ENCODE data around the gene TPI1.

DNA sequence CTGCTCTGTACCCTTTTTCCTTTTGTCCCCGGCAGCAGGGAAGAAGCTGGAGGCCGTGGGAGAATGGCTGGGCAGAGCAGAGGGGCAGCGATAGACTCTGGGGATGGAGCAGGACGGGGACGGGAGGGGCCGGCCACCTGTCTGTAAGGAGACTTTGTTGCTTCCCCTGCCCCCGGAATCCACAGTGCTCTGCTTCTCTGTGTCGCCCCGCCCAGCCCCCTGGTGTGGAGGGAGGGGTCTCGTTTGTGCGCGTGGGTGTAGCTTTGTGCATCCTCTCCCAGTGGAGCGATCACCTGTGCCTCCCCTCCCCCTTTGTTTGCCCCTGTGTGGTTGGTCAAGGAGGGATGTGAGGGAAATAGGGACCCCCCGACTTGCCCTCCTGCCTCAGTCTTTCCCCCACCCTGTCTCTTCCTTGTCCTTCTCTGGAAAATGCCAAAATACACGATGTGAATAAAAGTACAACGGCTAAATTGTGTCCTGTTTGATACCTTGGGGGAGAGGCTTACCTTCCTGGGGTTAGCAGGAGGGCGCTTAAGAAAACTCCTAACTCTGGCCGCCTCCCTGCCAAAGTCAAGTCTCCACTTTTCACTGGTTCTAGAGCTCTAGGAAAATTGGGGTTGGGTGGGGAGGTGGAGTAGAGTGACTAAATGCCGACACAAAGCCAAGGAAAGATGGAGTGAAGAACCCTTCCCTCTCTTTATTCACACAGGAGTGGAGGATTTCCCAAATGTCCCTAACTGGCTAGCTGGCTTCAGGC, 990 bp upstream of the TPI1 start:
- no peak for TF ChIP-seq EZH2phosphoT487 (IDR thresholded peaks at IDR 0.05; ENCODE audit: borderline replicate concordance, low read length)
- TF ChIP-seq CTCF (conservative IDR thresholded peaks at IDR 0.05; ENCODE audit: low read depth, low read length): no peak
